A673 (cell line): Measurements from ENCODE around the gene SEPTIN10. TPM values are rescaled to one million over a fixed set of nuclear protein-coding genes. Genes with fewer than 3 reads are reported as not detected.

Experiments used
- BruUV-seq: library from RNA; stranded (reverse); fragments of 400-500 nt; replicated peaks from 2 replicates; lab custom pipeline; 2021; lab: Mats Ljungman, UMichigan
- CTCF ChIA-PET: fragments of 300-600 bp; sonication (Branson Sonifier 250); formaldehyde crosslinking; loops from one replicate; lab custom pipeline; 2022; ENCODE audit warnings: antibody characterized with exemption; lab: Charles Lee
- POLR2A ChIA-PET: fragments of 300-600 bp; sonication (Branson Sonifier 250); formaldehyde crosslinking; loops from one replicate; lab custom pipeline; 2022; ENCODE audit warnings: antibody characterized with exemption; ENCODE audit not compliant: low non-redundant PET; lab: Charles Lee
- DNase-seq: peaks from one replicate; pipeline ENCODE4 v3.0.0-alpha.2; 2015; ENCODE audit warnings: low spot score
- H3K27ac ChIP-seq: fragments of 200-600 bp; sonication (generic); 2 replicates; pipeline ENCODE4 v1.5.1; 2016; ENCODE audit warnings: mixed run types, low read depth, mild to moderate bottlenecking, mixed read lengths, antibody characterized with exemption, low read length; ENCODE audit not compliant: poor library complexity, severe bottlenecking
- H3K27me3 ChIP-seq: fragments of 200-600 bp; sonication (generic); replicated peaks from 2 replicates; pipeline ENCODE4 v1.6.1; 2017; ENCODE audit warnings: mixed run types, low read depth, mild to moderate bottlenecking, mixed read lengths, antibody characterized with exemption, low read length; ENCODE audit not compliant: insufficient read depth, poor library complexity
- H3K36me3 ChIP-seq: fragments of 200-600 bp; sonication (generic); 2 replicates; pipeline ENCODE4 v1.6.1; 2016; ENCODE audit warnings: mixed run types, mild to moderate bottlenecking, mixed read lengths, antibody characterized with exemption, low read length; ENCODE audit not compliant: insufficient read depth, poor library complexity, severe bottlenecking
- H3K4me1 ChIP-seq: fragments of 200-600 bp; sonication (generic); 2 replicates; pipeline ENCODE4 v1.6.1; 2017; ENCODE audit warnings: mixed run types, mild to moderate bottlenecking, mixed read lengths, antibody characterized with exemption, low read length; ENCODE audit not compliant: insufficient read depth, poor library complexity, severe bottlenecking
- H3K4me3 ChIP-seq: fragments of 200-600 bp; sonication (generic); 2 replicates; pipeline ENCODE4 v1.5.1; 2016; ENCODE audit warnings: low read depth, mixed run types, mild to moderate bottlenecking, mixed read lengths, low read length; ENCODE audit not compliant: poor library complexity, severe bottlenecking
- H3K9me3 ChIP-seq: fragments of 200-600 bp; sonication (generic); 2 replicates; pipeline ENCODE4 v1.6.1; 2016; ENCODE audit warnings: mixed run types, low read depth, mild to moderate bottlenecking, mixed read lengths, antibody characterized with exemption, low read length; ENCODE audit not compliant: poor library complexity, severe bottlenecking
- EZH2 ChIP-seq: fragments of 200-600 bp; sonication (generic); IDR thresholded peaks from 2 replicates; pipeline ENCODE4 v1.6.1; 2017; ENCODE audit warnings: borderline replicate concordance, low read depth, mild to moderate bottlenecking, mixed read lengths, antibody characterized with exemption, low read length; ENCODE audit not compliant: poor library complexity, severe bottlenecking
- intact Hi-C: fragments of 100-400 bp; cut with micrococcal nuclease; formaldehyde crosslinking; loops from one replicate; pipeline ENCODE4 v1.10.0; 2022; ENCODE audit not compliant: unreplicated experiment
- total RNA-seq: library from RNA; stranded (reverse); gene quantifications from 2 replicates; pipeline ENCODE4 v1.2.3, GENCODE V29; 2021
- TF ChIP-seq, protein P1 (sequence below): fragments of 300-800, 200-600 bp; sonication (generic); conservative IDR thresholded peaks from 2 replicates; pipeline ENCODE4 v1.5.1; 2017; ENCODE audit warnings: low read depth, mild to moderate bottlenecking, antibody characterized with exemption, low read length, moderate library complexity, mixed read lengths

The SEPTIN10 gene
- total RNA-seq, 1 experiment from 2014 or later = 118 TPM

GRCh38 chr2:109531896-109532727, 81.7 kb downstream of the SEPTIN10 start:
- no peaks in the 10 kb centered on the region for H3K4me1 ChIP-seq
- TF ChIP-seq, protein P1, sequence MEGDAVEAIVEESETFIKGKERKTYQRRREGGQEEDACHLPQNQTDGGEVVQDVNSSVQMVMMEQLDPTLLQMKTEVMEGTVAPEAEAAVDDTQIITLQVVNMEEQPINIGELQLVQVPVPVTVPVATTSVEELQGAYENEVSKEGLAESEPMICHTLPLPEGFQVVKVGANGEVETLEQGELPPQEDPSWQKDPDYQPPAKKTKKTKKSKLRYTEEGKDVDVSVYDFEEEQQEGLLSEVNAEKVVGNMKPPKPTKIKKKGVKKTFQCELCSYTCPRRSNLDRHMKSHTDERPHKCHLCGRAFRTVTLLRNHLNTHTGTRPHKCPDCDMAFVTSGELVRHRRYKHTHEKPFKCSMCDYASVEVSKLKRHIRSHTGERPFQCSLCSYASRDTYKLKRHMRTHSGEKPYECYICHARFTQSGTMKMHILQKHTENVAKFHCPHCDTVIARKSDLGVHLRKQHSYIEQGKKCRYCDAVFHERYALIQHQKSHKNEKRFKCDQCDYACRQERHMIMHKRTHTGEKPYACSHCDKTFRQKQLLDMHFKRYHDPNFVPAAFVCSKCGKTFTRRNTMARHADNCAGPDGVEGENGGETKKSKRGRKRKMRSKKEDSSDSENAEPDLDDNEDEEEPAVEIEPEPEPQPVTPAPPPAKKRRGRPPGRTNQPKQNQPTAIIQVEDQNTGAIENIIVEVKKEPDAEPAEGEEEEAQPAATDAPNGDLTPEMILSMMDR = no peak
- TF ChIP-seq EZH2 = no peak
- no peaks in the 10 kb centered on the region for H3K9me3 ChIP-seq
- POLR2A ChIA-PET = no interaction called here
- no peak overlapping the region for H3K27ac ChIP-seq
- no peaks in the 10 kb centered on the region for H3K36me3 ChIP-seq
- H3K4me3 ChIP-seq = no peak overlapping the region
- no peaks in the 10 kb centered on the region for H3K27me3 ChIP-seq
- no peak for DNase-seq
- intact Hi-C loops = no loop called here
- CTCF ChIA-PET = no interaction called here
- no TSS peak for BruUV-seq

DNA sequence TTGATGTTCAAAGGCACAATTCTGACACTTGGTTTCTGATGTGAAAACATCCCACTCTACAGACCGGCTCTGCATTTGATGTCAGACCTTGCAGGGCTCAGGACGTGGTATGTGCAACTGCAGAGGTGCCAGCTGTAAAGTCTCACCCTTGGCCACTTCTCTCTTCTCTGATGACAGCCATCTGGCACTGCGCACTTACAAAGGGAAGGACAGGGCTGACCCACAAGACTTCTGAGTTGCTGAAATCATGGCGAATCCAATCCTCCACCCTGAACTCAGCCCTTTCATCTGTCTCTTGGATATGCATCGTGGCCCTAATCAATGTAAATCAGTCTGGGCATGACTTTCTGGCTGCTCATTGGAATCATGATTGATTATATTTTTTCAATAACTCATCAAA, 82.5 kb downstream of the SEPTIN10 start:
- POLR2A ChIA-PET = no interaction called here
- no peak for DNase-seq

GRCh38 chr2:109530712-109531111, 83.1 kb downstream of the SEPTIN10 start:
- DNase-seq = no peak
- no TSS peak for BruUV-seq
- no peak overlapping the region for H3K4me3 ChIP-seq
- POLR2A ChIA-PET = no interaction called here
- no peaks in the 10 kb centered on the region for H3K27me3 ChIP-seq
- no peak for TF ChIP-seq EZH2
- TF ChIP-seq, protein P1 = no peak
- no peaks in the 10 kb centered on the region for H3K4me1 ChIP-seq
- H3K9me3 ChIP-seq = no peaks in the 10 kb centered on the region
- intact Hi-C loops = no loop called here
- no peak overlapping the region for H3K27ac ChIP-seq
- H3K36me3 ChIP-seq = no peaks in the 10 kb centered on the region
- CTCF ChIA-PET = no interaction called here

More for the DNA sequence above, 82.5 kb downstream of the SEPTIN10 start:
- no peak overlapping the region for H3K4me3 ChIP-seq
- CTCF ChIA-PET = no interaction called here
- no peaks in the 10 kb centered on the region for H3K9me3 ChIP-seq
- intact Hi-C loops = no loop called here
- no peaks in the 10 kb centered on the region for H3K36me3 ChIP-seq
- TF ChIP-seq, protein P1 = no peak
- no peak for TF ChIP-seq EZH2
- no peaks in the 10 kb centered on the region for H3K4me1 ChIP-seq
- H3K27ac ChIP-seq = no peak overlapping the region
- no peaks in the 10 kb centered on the region for H3K27me3 ChIP-seq
- BruUV-seq = no TSS peak
